ENCODE results near the gene FSCN2.

DNA sequence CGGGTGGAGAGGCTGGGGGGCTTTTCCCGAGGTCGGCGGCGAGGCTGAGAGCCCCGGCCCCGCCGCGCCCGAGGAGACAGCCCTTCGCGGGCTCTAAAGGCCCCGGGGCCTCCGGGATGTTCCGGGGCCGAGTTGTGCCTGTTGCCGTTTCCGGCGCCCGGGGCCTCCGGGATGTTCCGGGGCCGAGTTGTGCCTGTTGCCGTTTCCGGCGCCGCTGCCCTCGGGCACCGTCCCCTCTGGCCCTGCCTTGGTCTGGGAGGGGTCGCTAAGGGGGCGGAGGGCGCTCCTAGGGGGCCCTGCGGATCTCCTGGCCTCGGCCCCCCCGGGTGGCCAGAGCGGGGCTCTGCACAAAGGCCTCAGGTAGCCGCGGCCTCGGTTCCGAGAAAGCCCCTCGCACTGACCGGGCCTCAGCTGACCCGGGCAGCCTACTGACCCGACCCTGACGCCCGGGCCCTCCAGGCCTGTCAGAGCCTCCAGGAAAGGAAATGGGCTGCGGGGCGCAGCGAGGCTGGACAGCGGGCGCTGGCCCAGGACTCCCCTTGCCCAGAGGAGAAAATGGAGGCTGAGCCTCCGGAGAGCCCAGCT, 39.8 kb upstream of the FSCN2 start:
- TF ChIP-seq, protein P1, sequence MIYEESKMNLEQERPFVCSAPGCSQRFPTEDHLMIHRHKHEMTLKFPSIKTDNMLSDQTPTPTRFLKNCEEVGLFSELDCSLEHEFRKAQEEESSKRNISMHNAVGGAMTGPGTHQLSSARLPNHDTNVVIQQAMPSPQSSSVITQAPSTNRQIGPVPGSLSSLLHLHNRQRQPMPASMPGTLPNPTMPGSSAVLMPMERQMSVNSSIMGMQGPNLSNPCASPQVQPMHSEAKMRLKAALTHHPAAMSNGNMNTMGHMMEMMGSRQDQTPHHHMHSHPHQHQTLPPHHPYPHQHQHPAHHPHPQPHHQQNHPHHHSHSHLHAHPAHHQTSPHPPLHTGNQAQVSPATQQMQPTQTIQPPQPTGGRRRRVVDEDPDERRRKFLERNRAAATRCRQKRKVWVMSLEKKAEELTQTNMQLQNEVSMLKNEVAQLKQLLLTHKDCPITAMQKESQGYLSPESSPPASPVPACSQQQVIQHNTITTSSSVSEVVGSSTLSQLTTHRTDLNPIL (CRISPR knock-in tag; IDR thresholded peaks at IDR 0.05; ENCODE audit: low read depth), result no peak
- TF ChIP-seq TCF4 (CRISPR knock-in tag; IDR thresholded peaks at IDR 0.05; ENCODE audit: borderline replicate concordance) (no peak), PPARA (CRISPR knock-in tag; IDR thresholded peaks at IDR 0.05; ENCODE audit: borderline replicate concordance) (no peak), SNAI2 (CRISPR knock-in tag; IDR thresholded peaks at IDR 0.05) (no peak), ARNTL (CRISPR knock-in tag; IDR thresholded peaks at IDR 0.05; ENCODE audit: borderline replicate concordance, low read depth) (no peak), ISL1 (CRISPR knock-in tag; IDR thresholded peaks at IDR 0.05) (no peak), ZFP3 (CRISPR knock-in tag; IDR thresholded peaks at IDR 0.05) (no peak), OSR1 (CRISPR knock-in tag; IDR thresholded peaks at IDR 0.05) (no peak), ZNF8 (CRISPR knock-in tag; IDR thresholded peaks at IDR 0.05) (no peak)
- TF ChIP-seq, protein P2, sequence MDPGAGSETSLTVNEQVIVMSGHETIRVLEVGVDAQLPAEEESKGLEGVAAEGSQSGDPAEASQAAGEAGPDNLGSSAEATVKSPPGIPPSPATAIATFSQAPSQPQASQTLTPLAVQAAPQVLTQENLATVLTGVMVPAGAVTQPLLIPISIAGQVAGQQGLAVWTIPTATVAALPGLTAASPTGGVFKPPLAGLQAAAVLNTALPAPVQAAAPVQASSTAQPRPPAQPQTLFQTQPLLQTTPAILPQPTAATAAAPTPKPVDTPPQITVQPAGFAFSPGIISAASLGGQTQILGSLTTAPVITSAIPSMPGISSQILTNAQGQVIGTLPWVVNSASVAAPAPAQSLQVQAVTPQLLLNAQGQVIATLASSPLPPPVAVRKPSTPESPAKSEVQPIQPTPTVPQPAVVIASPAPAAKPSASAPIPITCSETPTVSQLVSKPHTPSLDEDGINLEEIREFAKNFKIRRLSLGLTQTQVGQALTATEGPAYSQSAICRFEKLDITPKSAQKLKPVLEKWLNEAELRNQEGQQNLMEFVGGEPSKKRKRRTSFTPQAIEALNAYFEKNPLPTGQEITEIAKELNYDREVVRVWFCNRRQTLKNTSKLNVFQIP (CRISPR knock-in tag; IDR thresholded peaks at IDR 0.05; ENCODE audit: borderline replicate concordance, low read depth), result no peak
- TF ChIP-seq, protein P3, sequence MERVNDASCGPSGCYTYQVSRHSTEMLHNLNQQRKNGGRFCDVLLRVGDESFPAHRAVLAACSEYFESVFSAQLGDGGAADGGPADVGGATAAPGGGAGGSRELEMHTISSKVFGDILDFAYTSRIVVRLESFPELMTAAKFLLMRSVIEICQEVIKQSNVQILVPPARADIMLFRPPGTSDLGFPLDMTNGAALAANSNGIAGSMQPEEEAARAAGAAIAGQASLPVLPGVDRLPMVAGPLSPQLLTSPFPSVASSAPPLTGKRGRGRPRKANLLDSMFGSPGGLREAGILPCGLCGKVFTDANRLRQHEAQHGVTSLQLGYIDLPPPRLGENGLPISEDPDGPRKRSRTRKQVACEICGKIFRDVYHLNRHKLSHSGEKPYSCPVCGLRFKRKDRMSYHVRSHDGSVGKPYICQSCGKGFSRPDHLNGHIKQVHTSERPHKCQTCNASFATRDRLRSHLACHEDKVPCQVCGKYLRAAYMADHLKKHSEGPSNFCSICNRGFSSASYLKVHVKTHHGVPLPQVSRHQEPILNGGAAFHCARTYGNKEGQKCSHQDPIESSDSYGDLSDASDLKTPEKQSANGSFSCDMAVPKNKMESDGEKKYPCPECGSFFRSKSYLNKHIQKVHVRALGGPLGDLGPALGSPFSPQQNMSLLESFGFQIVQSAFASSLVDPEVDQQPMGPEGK (CRISPR knock-in tag; IDR thresholded peaks at IDR 0.05; ENCODE audit: borderline replicate concordance), result no peak
